Prostate gland (tissue), 2 donors: Measurements from ENCODE around the gene MRPS14. TPM values are rescaled to one million over a fixed set of nuclear protein-coding genes. Genes with fewer than 3 reads are reported as not detected.

Source experiments
- DNase-seq: peaks from one replicate; pipeline ENCODE4 v3.0.0-alpha.2; 2019; ENCODE audit warnings: low spot score
- H3K27ac ChIP-seq, 2 donors: fragments of 200-600 bp; sonication (generic); 2 replicates each; pipeline ENCODE4 v1.5.1; 2017 to 2019
- H3K27me3 ChIP-seq: fragments of 200-600 bp; sonication (generic); replicated peaks from 2 replicates; pipeline ENCODE4 v1.5.1; 2019; ENCODE audit not compliant: insufficient read depth
- H3K36me3 ChIP-seq, 2 donors: fragments of 200-600 bp; sonication (generic); 1 replicate in 1 of 2; 2 replicates in 1 of 2; pipeline versions ENCODE4 v1.5.1 to v1.8.1; 2017 to 2019
- H3K4me1 ChIP-seq: fragments of 200-600 bp; sonication (generic); replicated peaks from 2 replicates; pipeline ENCODE4 v1.5.1; 2019
- H3K4me3 ChIP-seq, 2 donors: fragments of 200-600 bp; sonication (generic); 2 replicates each; pipeline ENCODE4 v1.5.1; 2017 to 2019
- H3K9me3 ChIP-seq: fragments of 200-600 bp; sonication (generic); 2 replicates; pipeline ENCODE4 v1.5.1; 2017
- CTCF ChIP-seq, 4 experiments: fragments of 200-600 bp in 2 of 4; fragments of 450-650 bp in 2 of 4; sonication (generic) in 2 of 4; IDR thresholded peaks; 1 replicate in 3 of 4; 2 replicates in 1 of 4; pipeline ENCODE4 v1.5.1; 2016 to 2019; ENCODE audit warnings: antibody characterized with exemption in 4 of 4, mild to moderate bottlenecking in 2 of 4, moderate library complexity in 2 of 4
- POLR2A ChIP-seq: fragments of 450-650 bp; IDR thresholded peaks from one replicate; pipeline ENCODE4 v1.6.1; 2016; ENCODE audit warnings: antibody characterized with exemption, mild to moderate bottlenecking
- POLR2AphosphoS5 ChIP-seq: sonication (generic); formaldehyde crosslinking; IDR thresholded peaks from one replicate; pipeline ENCODE4 v1.6.1; 2017; ENCODE audit warnings: antibody characterized with exemption
- WGBS: methylation state at CpG from one replicate; pipeline ENCODE4 v1.1.5; 2018; 5-methylcytosine and 5-hydroxymethylcytosine counted together
- intact Hi-C: fragments of 100-400 bp; cut with DNase I; formaldehyde crosslinking; loops from one replicate; pipeline ENCODE4 v1.14.2; 2022
- total RNA-seq, 2 donors: library from RNA; depleted of rRNA; stranded (reverse); fragments of >200 nt; gene quantifications; one replicate each; pipeline ENCODE4 v1.1.0, GENCODE V29; 2016

MRPS14 gene
- total RNA-seq, 2 donors from 2014 or later = 25.6 to 32.1 TPM

- Histone ChIP-seq H3K36me3 (no peaks in the 10 kb centered on the region), H3K4me3 (peak overlapping the region; percentile 55 to 87), H3K27ac (peak overlapping the region; percentile 95 to 97), H3K27me3 (no peaks in the 10 kb centered on the region), H3K9me3 (no peaks in the 10 kb centered on the region), H3K4me1 (no peaks in the 10 kb centered on the region)
- DNase-seq = no peak
- WGBS = 12% methylated on average over 5 of the region's 5 CpGs
- no peak for TF ChIP-seq POLR2AphosphoS5
- TF ChIP-seq CTCF (IDR thresholded peaks at IDR 0.05) = no peak
- no peak for TF ChIP-seq POLR2A
- intact Hi-C loops = no loop called here
Observed at GRCh38 chr1:175000697-175001187, 22.5 kb downstream of the MRPS14 start.

- Histone ChIP-seq H3K9me3 (no peaks in the 10 kb centered on the region), H3K4me3 (peak within 1 kb of the TSS; percentile 55 to 87), H3K36me3 (no peaks in the 10 kb centered on the region), H3K27me3 (no peaks in the 10 kb centered on the region), H3K4me1 (no peaks in the 10 kb centered on the region), H3K27ac (peak within 1 kb of the TSS; percentile 95 to 97)
- no peak for TF ChIP-seq POLR2AphosphoS5
- TF ChIP-seq POLR2A = peak; percentile 87
- TF ChIP-seq CTCF (IDR thresholded peaks at IDR 0.05) = peak in 1 of 4 experiments; percentile 9
- intact Hi-C loops = loop anchor here (5.0 kb wide), 1 partner anchor 228 kb away; no protein-coding TSS in a partner anchor
- 0% methylated on average over 56 of the region's 71 CpGs for WGBS
- peak; percentile 32 for DNase-seq
Observed at GRCh38 chr1:174999936-175000696, 23.1 kb downstream of the MRPS14 start, which contains the start of gene CACYBP. Gene CACYBP, plus strand, starts transcription at chr1:174999947. Its CDS starts 234 bp downstream, at chr1:175000181.

GRCh38 chr1:174999216-174999935, 23.8 kb downstream of the MRPS14 start:
- 1% methylated on average over 48 of the region's 58 CpGs for WGBS
- intact Hi-C loops = loop anchor here (5.0 kb wide), 1 partner anchor 227 kb away; no protein-coding TSS in a partner anchor
- H3K27ac ChIP-seq = peak overlapping the region; percentile 95 to 97

GRCh38 chr1:174998569-174999215, 24.5 kb downstream of the MRPS14 start:
- TF ChIP-seq POLR2AphosphoS5 (peak; percentile 25), POLR2A (no peak), CTCF (IDR thresholded peaks at IDR 0.05) (peak; percentile 60 to 86 (median 83))
- peak overlapping the region; percentile 55 to 87 for H3K4me3 ChIP-seq
- no peaks in the 10 kb centered on the region for H3K9me3 ChIP-seq
- no peaks in the 10 kb centered on the region for H3K36me3 ChIP-seq
- H3K27ac ChIP-seq = peak overlapping the region; percentile 95 to 97
- no peaks in the 10 kb centered on the region for H3K27me3 ChIP-seq
- peak; percentile 49 for DNase-seq
- 7% methylated on average over 19 of the region's 19 CpGs for WGBS
- no peaks in the 10 kb centered on the region for H3K4me1 ChIP-seq
- intact Hi-C loops = loop anchor here (5.0 kb wide), 1 partner anchor 226 kb away; no protein-coding TSS in a partner anchor

More at GRCh38 chr1:174999216-174999935, 23.8 kb downstream of the MRPS14 start:
- Histone ChIP-seq H3K36me3 (no peaks in the 10 kb centered on the region), H3K4me3 (peak overlapping the region; percentile 55 to 87), H3K4me1 (no peaks in the 10 kb centered on the region), H3K9me3 (no peaks in the 10 kb centered on the region), H3K27me3 (no peaks in the 10 kb centered on the region)
- peak; percentile 98 for DNase-seq
- TF ChIP-seq POLR2A = peak; percentile 92
- TF ChIP-seq CTCF (IDR thresholded peaks at IDR 0.05) = peak in 1 of 4 experiments; percentile 8
- peak; percentile 97 for TF ChIP-seq POLR2AphosphoS5
